Measurements from ENCODE around the gene CACUL1.

CACUL1 gene

GRCh38 chr10:118776033-118776432 lies 21.3 kb upstream of the CACUL1 start:
- ATAC-seq: no peak
- no peak for TF ChIP-seq POU6F1 (CRISPR knock-in tag; IDR thresholded peaks at IDR 0.05; ENCODE audit: borderline replicate concordance, low read depth)
- no peak for TF ChIP-seq CREB5 (CRISPR knock-in tag; IDR thresholded peaks at IDR 0.05; ENCODE audit: low read depth)
- TF ChIP-seq TOX (CRISPR knock-in tag; IDR thresholded peaks at IDR 0.05; ENCODE audit: borderline replicate concordance): no peak
- no peak for TF ChIP-seq PATZ1 (CRISPR knock-in tag; IDR thresholded peaks at IDR 0.05; ENCODE audit: borderline replicate concordance)
- no peak for TF ChIP-seq PPARA (CRISPR knock-in tag; IDR thresholded peaks at IDR 0.05; ENCODE audit: borderline replicate concordance)
- no peak for TF ChIP-seq ARNTL (CRISPR knock-in tag; IDR thresholded peaks at IDR 0.05; ENCODE audit: borderline replicate concordance, low read depth)
- TF ChIP-seq SNAI2 (CRISPR knock-in tag; IDR thresholded peaks at IDR 0.05): no peak
- TF ChIP-seq ESRRG (CRISPR knock-in tag; IDR thresholded peaks at IDR 0.05): no peak
- no peak for TF ChIP-seq ISL1 (CRISPR knock-in tag; IDR thresholded peaks at IDR 0.05)
- TF ChIP-seq ZC3H10 (CRISPR knock-in tag; IDR thresholded peaks at IDR 0.05): no peak
- no peak for TF ChIP-seq GLIS3 (CRISPR knock-in tag; IDR thresholded peaks at IDR 0.05)

DNA sequence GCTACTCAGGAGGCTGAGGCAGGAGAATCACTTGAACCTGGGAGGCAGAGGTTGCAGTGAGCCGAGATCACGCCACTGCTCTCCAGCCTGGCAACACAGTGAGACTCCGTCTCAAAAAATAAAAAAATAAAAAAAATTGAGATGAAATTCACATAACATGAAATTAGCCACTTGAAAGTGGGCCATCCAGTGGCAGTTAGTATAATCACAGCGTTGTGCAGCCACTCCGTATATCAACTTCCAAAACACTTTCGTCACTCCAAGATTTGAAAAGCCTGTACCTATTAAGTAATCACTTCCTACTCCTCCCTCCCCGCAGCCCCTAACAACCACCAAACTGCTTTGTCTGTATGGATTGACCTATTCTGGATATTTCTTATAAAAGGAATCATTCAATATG lies 20.7 kb upstream of the CACUL1 start:
- ATAC-seq: no peak
- TF ChIP-seq ZFP30 (CRISPR knock-in tag; IDR thresholded peaks at IDR 0.05): no peak
- TF ChIP-seq ZC3H10 (CRISPR knock-in tag; IDR thresholded peaks at IDR 0.05): no peak
- TF ChIP-seq ARNTL (CRISPR knock-in tag; IDR thresholded peaks at IDR 0.05; ENCODE audit: borderline replicate concordance, low read depth): no peak
- no peak for TF ChIP-seq PPARA (CRISPR knock-in tag; IDR thresholded peaks at IDR 0.05; ENCODE audit: borderline replicate concordance)
- no peak for TF ChIP-seq TCF4 (CRISPR knock-in tag; IDR thresholded peaks at IDR 0.05; ENCODE audit: borderline replicate concordance)
- TF ChIP-seq CREB5 (CRISPR knock-in tag; IDR thresholded peaks at IDR 0.05; ENCODE audit: low read depth): no peak
- no peak for TF ChIP-seq ZNF70 (CRISPR knock-in tag; IDR thresholded peaks at IDR 0.05)
- TF ChIP-seq TOX (CRISPR knock-in tag; IDR thresholded peaks at IDR 0.05; ENCODE audit: borderline replicate concordance): no peak
- TF ChIP-seq, protein P1, sequence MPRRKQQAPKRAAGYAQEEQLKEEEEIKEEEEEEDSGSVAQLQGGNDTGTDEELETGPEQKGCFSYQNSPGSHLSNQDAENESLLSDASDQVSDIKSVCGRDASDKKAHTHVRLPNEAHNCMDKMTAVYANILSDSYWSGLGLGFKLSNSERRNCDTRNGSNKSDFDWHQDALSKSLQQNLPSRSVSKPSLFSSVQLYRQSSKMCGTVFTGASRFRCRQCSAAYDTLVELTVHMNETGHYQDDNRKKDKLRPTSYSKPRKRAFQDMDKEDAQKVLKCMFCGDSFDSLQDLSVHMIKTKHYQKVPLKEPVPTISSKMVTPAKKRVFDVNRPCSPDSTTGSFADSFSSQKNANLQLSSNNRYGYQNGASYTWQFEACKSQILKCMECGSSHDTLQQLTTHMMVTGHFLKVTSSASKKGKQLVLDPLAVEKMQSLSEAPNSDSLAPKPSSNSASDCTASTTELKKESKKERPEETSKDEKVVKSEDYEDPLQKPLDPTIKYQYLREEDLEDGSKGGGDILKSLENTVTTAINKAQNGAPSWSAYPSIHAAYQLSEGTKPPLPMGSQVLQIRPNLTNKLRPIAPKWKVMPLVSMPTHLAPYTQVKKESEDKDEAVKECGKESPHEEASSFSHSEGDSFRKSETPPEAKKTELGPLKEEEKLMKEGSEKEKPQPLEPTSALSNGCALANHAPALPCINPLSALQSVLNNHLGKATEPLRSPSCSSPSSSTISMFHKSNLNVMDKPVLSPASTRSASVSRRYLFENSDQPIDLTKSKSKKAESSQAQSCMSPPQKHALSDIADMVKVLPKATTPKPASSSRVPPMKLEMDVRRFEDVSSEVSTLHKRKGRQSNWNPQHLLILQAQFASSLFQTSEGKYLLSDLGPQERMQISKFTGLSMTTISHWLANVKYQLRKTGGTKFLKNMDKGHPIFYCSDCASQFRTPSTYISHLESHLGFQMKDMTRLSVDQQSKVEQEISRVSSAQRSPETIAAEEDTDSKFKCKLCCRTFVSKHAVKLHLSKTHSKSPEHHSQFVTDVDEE (CRISPR knock-in tag; IDR thresholded peaks at IDR 0.05): no peak
- TF ChIP-seq, protein P2, sequence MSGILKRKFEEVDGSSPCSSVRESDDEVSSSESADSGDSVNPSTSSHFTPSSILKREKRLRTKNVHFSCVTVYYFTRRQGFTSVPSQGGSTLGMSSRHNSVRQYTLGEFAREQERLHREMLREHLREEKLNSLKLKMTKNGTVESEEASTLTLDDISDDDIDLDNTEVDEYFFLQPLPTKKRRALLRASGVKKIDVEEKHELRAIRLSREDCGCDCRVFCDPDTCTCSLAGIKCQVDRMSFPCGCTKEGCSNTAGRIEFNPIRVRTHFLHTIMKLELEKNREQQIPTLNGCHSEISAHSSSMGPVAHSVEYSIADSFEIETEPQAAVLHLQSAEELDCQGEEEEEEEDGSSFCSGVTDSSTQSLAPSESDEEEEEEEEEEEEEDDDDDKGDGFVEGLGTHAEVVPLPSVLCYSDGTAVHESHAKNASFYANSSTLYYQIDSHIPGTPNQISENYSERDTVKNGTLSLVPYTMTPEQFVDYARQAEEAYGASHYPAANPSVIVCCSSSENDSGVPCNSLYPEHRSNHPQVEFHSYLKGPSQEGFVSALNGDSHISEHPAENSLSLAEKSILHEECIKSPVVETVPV (CRISPR knock-in tag; IDR thresholded peaks at IDR 0.05): no peak

DNA sequence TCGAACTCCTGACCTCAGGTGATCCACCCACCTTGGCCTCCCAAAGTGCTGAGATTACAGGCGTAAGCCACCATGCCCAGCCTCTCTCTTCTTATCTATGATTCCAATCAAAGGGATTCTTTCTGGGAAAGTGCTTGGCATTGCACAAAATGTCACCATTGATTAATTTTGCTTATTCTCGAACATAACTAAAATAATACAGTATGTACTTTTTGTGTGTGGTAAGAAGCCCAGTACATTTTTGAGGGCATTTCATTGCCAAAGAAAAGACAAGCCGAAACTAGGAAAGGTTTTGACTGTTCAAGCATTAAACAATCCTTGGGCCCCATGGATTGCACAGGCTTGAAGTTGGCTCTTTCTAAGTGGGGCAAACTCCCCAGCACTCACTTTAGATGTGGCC lies 18.3 kb upstream of the CACUL1 start:
- no peak for ATAC-seq
- no peak for TF ChIP-seq POU6F1 (CRISPR knock-in tag; IDR thresholded peaks at IDR 0.05; ENCODE audit: borderline replicate concordance, low read depth)
- TF ChIP-seq, protein P2 (CRISPR knock-in tag; IDR thresholded peaks at IDR 0.05): no peak
- TF ChIP-seq SNAI2 (CRISPR knock-in tag; IDR thresholded peaks at IDR 0.05): no peak
- TF ChIP-seq, protein P1 (CRISPR knock-in tag; IDR thresholded peaks at IDR 0.05): no peak
- TF ChIP-seq ZNF70 (CRISPR knock-in tag; IDR thresholded peaks at IDR 0.05): no peak
- no peak for TF ChIP-seq ZFP30 (CRISPR knock-in tag; IDR thresholded peaks at IDR 0.05)
- no peak for TF ChIP-seq CREB5 (CRISPR knock-in tag; IDR thresholded peaks at IDR 0.05; ENCODE audit: low read depth)
- no peak for TF ChIP-seq GLIS3 (CRISPR knock-in tag; IDR thresholded peaks at IDR 0.05)
- TF ChIP-seq PPARA (CRISPR knock-in tag; IDR thresholded peaks at IDR 0.05; ENCODE audit: borderline replicate concordance): no peak
